WTC11 (cell line): Measurements from ENCODE around the gene SETSIP. TPM values are rescaled to one million over a fixed set of nuclear protein-coding genes. Genes with fewer than 3 reads are reported as not detected.

Experiments used
- ATAC-seq: fragments of 200-7000 bp; cut with Tn5 transposase; 2 replicates; pipeline ENCODE4 v1.10.0; 2021; ENCODE audit warnings: mild to moderate bottlenecking, moderate library complexity
- CTCF ChIA-PET: fragments of 300-600 bp; sonication (Branson Sonifier 250); formaldehyde crosslinking; loops from one replicate; lab custom pipeline; 2021; ENCODE audit warnings: antibody characterized with exemption; lab: Charles Lee
- POLR2A ChIA-PET: fragments of 350-600 bp; sonication (Branson Sonifier 250); formaldehyde crosslinking; loops from one replicate; lab custom pipeline; 2021; ENCODE audit warnings: antibody characterized with exemption; lab: Charles Lee
- DNase-seq: peaks from one replicate; pipeline ENCODE4 v3.0.0; 2021; ENCODE audit warnings: low spot score
- H3K27ac Mint-ChIP-seq: 2 replicates; pipeline ENCODE4 v1.8.0; 2021; ENCODE audit warnings: mixed read lengths
- H3K27me3 Mint-ChIP-seq: 2 replicates; pipeline ENCODE4 v1.8.0; 2021; ENCODE audit warnings: low read depth, mild to moderate bottlenecking, moderate library complexity, mixed read lengths
- H3K36me3 Mint-ChIP-seq: 2 replicates; pipeline ENCODE4 v1.8.0; 2021; ENCODE audit warnings: mixed read lengths
- H3K4me1 Mint-ChIP-seq: 2 replicates; pipeline ENCODE4 v1.8.0; 2022; ENCODE audit warnings: mixed read lengths
- H3K4me3 Mint-ChIP-seq: 2 replicates; pipeline ENCODE4 v1.8.0; 2021; ENCODE audit warnings: mild to moderate bottlenecking, moderate library complexity, mixed read lengths
- H3K9me3 Mint-ChIP-seq: 2 replicates; pipeline ENCODE4 v1.8.0; 2021; ENCODE audit warnings: mixed read lengths
- E2F4 ChIP-seq: sonication (generic); formaldehyde crosslinking; IDR thresholded peaks from 2 replicates; pipeline ENCODE4 v1.8.1; 2022; ENCODE audit warnings: low read depth, mild to moderate bottlenecking, moderate library complexity, missing genetic modification reagents, borderline replicate concordance
- ESRRA ChIP-seq: sonication (generic); formaldehyde crosslinking; IDR thresholded peaks from 2 replicates; pipeline ENCODE4 v1.8.1; 2022; ENCODE audit warnings: mild to moderate bottlenecking, missing genetic modification reagents, borderline replicate concordance
- FOXJ3 ChIP-seq: sonication (generic); formaldehyde crosslinking; IDR thresholded peaks from 2 replicates; pipeline ENCODE4 v1.9.0; 2021; ENCODE audit warnings: missing genetic modification reagents, mild to moderate bottlenecking, borderline replicate concordance
- GRHL2 ChIP-seq: fragments of 250-450 bp; sonication (Bioruptor Pico); IDR thresholded peaks from 2 replicates; pipeline ENCODE4 v1.8.0; 2022; ENCODE audit warnings: mild to moderate bottlenecking, moderate library complexity; ENCODE audit not compliant: insufficient replicate concordance, severe bottlenecking
- JUN ChIP-seq: sonication (generic); formaldehyde crosslinking; IDR thresholded peaks from 2 replicates; pipeline ENCODE4 v1.8.0; 2023; ENCODE audit warnings: mild to moderate bottlenecking, missing genetic modification reagents
- PRRX2 ChIP-seq: fragments of 250-450 bp; sonication (Bioruptor Pico); IDR thresholded peaks from 2 replicates; pipeline ENCODE4 v1.8.0; 2021; ENCODE audit warnings: mild to moderate bottlenecking
- RORB ChIP-seq: fragments of 250-450 bp; sonication (Bioruptor Pico); IDR thresholded peaks from 2 replicates; pipeline ENCODE4 v1.9.0; 2021; ENCODE audit warnings: mild to moderate bottlenecking
- SMAD3 ChIP-seq: sonication (generic); formaldehyde crosslinking; IDR thresholded peaks from 2 replicates; pipeline ENCODE4 v1.8.0; 2022; ENCODE audit warnings: missing genetic modification reagents, mild to moderate bottlenecking, borderline replicate concordance
- TCF7 ChIP-seq: sonication (generic); formaldehyde crosslinking; IDR thresholded peaks from 2 replicates; pipeline ENCODE4 v1.8.0; 2022; ENCODE audit warnings: mild to moderate bottlenecking, low read depth, missing genetic modification reagents, moderate library complexity
- ZNF281 ChIP-seq: sonication (generic); formaldehyde crosslinking; IDR thresholded peaks from 2 replicates; pipeline ENCODE4 v1.8.0; 2023; ENCODE audit warnings: mild to moderate bottlenecking, missing genetic modification reagents
- ZNF396 ChIP-seq: fragments of 250-450 bp; sonication (Bioruptor Pico); IDR thresholded peaks from 2 replicates; pipeline ENCODE4 v1.8.0; 2021; ENCODE audit warnings: mild to moderate bottlenecking, moderate library complexity, borderline replicate concordance
- ZNF416 ChIP-seq: fragments of 250-450 bp; sonication (Bioruptor Pico); IDR thresholded peaks from 2 replicates; pipeline ENCODE4 v1.9.0; 2021; ENCODE audit warnings: mild to moderate bottlenecking, inconsistent platforms
- ZNF423 ChIP-seq: fragments of 250-450 bp; sonication (Bioruptor Pico); IDR thresholded peaks from 2 replicates; pipeline ENCODE4 v2.1.2; 2022; ENCODE audit warnings: mild to moderate bottlenecking, moderate library complexity
- total RNA-seq: library from RNA; stranded (reverse); gene quantifications from 3 replicates; pipeline ENCODE4 v1.2.3, GENCODE V29; 2021
- TF ChIP-seq, protein P1 (sequence below): fragments of 200-600 bp; IDR thresholded peaks from 2 replicates; pipeline ENCODE4 v1.8.0; 2022; ENCODE audit warnings: antibody characterized with exemption
- TF ChIP-seq, protein P2 (sequence below): sonication (generic); formaldehyde crosslinking; IDR thresholded peaks from 2 replicates; pipeline ENCODE4 v1.8.0; 2023; ENCODE audit warnings: missing genetic modification reagents, mild to moderate bottlenecking, borderline replicate concordance
- TF ChIP-seq, protein P3 (sequence below): sonication (generic); formaldehyde crosslinking; IDR thresholded peaks from 2 replicates; pipeline ENCODE4 v1.8.1; 2023; ENCODE audit warnings: mild to moderate bottlenecking, missing genetic modification reagents, moderate library complexity
- TF ChIP-seq, protein P4 (sequence below): fragments of 250-450 bp; sonication (Bioruptor Pico); IDR thresholded peaks from 2 replicates; pipeline ENCODE4 v1.9.0; 2021; ENCODE audit warnings: mild to moderate bottlenecking, borderline replicate concordance

The SETSIP gene
- total RNA-seq, 1 experiment from 2014 or later = not detected

- peaks cover 27% of the 10 kb centered on the region for H3K27me3 Mint-ChIP-seq
- H3K4me3 Mint-ChIP-seq = no peak overlapping the region
- DNase-seq (no peak), ATAC-seq (no peak)
- TF ChIP-seq FOXJ3 = no peak
- TF ChIP-seq ZNF396 (CRISPR knock-in tag) = no peak
- CTCF ChIA-PET = interaction anchor here (1.2 kb wide), 1 partner anchor 16 kb away, joined by 4 read pairs; no protein-coding TSS in a partner anchor
- H3K27ac Mint-ChIP-seq = no peak overlapping the region
- peaks cover 11% of the 10 kb centered on the region for H3K4me1 Mint-ChIP-seq
- peaks cover 7% of the 10 kb centered on the region for H3K36me3 Mint-ChIP-seq
- 0 out of 2 replicates have a peak, but pooled peaks cover 7% of the 10 kb centered on the region for H3K9me3 Mint-ChIP-seq
- POLR2A ChIA-PET = interaction anchor here (0.5 kb wide), 1 partner anchor 411 kb away, joined by 5 read pairs; no protein-coding TSS in a partner anchor
These were observed 43.7 kb downstream of the SETSIP start for GRCh38 chr1:92031281-92032110.

DNA sequence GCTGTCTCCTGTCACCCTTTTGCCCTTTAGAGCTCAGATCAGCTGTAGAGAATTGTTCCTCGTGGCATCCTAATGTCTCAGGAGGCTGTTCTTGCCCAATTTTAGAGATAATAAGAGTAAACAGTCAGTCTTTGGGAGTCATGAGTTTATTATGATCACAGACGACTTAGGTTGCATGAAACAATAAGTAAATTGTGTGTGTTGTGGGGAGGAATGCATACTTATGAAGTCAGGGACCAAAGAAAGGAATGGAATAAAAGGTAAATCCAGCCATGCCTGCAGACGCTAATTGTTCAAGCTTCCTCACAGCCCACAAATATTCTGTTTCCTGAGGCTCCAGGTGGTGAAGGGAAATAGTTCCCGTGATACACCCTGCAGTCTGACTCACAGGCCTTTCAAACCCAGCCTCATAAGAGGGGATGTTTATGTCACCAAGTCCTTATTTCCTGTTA, 44.5 kb downstream of the SETSIP start:
- Mint-ChIP-seq H3K4me1 (peaks cover 11% of the 10 kb centered on the region), H3K27ac (no peak overlapping the region), H3K27me3 (peaks cover 27% of the 10 kb centered on the region), H3K4me3 (peak overlapping the region; percentile 67), H3K36me3 (peaks cover 7% of the 10 kb centered on the region), H3K9me3 (0 out of 2 replicates have a peak, but pooled peaks cover 7% of the 10 kb centered on the region)
- ChIA-PET CTCF (interaction anchor here (1.2 kb wide), 1 partner anchor 16 kb away, joined by 4 read pairs; no protein-coding TSS in a partner anchor), POLR2A (interaction anchor here (0.5 to 0.7 kb wide), 2 partner anchors 51 to 410 kb away, joined by 3 to 5 read pairs; no protein-coding TSS in a partner anchor)
- no peak for ATAC-seq
- no peak for DNase-seq
- no peak for TF ChIP-seq RORB (CRISPR knock-in tag)
- TF ChIP-seq ZNF423 (CRISPR knock-in tag) = no peak
- TF ChIP-seq, protein P1, sequence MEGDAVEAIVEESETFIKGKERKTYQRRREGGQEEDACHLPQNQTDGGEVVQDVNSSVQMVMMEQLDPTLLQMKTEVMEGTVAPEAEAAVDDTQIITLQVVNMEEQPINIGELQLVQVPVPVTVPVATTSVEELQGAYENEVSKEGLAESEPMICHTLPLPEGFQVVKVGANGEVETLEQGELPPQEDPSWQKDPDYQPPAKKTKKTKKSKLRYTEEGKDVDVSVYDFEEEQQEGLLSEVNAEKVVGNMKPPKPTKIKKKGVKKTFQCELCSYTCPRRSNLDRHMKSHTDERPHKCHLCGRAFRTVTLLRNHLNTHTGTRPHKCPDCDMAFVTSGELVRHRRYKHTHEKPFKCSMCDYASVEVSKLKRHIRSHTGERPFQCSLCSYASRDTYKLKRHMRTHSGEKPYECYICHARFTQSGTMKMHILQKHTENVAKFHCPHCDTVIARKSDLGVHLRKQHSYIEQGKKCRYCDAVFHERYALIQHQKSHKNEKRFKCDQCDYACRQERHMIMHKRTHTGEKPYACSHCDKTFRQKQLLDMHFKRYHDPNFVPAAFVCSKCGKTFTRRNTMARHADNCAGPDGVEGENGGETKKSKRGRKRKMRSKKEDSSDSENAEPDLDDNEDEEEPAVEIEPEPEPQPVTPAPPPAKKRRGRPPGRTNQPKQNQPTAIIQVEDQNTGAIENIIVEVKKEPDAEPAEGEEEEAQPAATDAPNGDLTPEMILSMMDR = no peak
- TF ChIP-seq SMAD3 (CRISPR knock-in tag) = no peak
- TF ChIP-seq TCF7 = no peak
- TF ChIP-seq, protein P2, sequence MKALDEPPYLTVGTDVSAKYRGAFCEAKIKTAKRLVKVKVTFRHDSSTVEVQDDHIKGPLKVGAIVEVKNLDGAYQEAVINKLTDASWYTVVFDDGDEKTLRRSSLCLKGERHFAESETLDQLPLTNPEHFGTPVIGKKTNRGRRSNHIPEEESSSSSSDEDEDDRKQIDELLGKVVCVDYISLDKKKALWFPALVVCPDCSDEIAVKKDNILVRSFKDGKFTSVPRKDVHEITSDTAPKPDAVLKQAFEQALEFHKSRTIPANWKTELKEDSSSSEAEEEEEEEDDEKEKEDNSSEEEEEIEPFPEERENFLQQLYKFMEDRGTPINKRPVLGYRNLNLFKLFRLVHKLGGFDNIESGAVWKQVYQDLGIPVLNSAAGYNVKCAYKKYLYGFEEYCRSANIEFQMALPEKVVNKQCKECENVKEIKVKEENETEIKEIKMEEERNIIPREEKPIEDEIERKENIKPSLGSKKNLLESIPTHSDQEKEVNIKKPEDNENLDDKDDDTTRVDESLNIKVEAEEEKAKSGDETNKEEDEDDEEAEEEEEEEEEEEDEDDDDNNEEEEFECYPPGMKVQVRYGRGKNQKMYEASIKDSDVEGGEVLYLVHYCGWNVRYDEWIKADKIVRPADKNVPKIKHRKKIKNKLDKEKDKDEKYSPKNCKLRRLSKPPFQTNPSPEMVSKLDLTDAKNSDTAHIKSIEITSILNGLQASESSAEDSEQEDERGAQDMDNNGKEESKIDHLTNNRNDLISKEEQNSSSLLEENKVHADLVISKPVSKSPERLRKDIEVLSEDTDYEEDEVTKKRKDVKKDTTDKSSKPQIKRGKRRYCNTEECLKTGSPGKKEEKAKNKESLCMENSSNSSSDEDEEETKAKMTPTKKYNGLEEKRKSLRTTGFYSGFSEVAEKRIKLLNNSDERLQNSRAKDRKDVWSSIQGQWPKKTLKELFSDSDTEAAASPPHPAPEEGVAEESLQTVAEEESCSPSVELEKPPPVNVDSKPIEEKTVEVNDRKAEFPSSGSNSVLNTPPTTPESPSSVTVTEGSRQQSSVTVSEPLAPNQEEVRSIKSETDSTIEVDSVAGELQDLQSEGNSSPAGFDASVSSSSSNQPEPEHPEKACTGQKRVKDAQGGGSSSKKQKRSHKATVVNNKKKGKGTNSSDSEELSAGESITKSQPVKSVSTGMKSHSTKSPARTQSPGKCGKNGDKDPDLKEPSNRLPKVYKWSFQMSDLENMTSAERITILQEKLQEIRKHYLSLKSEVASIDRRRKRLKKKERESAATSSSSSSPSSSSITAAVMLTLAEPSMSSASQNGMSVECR (CRISPR knock-in tag) = no peak
- TF ChIP-seq ESRRA = no peak
- no peak for TF ChIP-seq ZNF281 (CRISPR knock-in tag)
- TF ChIP-seq E2F4 = no peak
- TF ChIP-seq JUN = no peak
- TF ChIP-seq, protein P3, sequence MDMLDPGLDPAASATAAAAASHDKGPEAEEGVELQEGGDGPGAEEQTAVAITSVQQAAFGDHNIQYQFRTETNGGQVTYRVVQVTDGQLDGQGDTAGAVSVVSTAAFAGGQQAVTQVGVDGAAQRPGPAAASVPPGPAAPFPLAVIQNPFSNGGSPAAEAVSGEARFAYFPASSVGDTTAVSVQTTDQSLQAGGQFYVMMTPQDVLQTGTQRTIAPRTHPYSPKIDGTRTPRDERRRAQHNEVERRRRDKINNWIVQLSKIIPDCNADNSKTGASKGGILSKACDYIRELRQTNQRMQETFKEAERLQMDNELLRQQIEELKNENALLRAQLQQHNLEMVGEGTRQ (CRISPR knock-in tag) = no peak
- no peak for TF ChIP-seq ZNF416 (CRISPR knock-in tag)
- TF ChIP-seq, protein P4, sequence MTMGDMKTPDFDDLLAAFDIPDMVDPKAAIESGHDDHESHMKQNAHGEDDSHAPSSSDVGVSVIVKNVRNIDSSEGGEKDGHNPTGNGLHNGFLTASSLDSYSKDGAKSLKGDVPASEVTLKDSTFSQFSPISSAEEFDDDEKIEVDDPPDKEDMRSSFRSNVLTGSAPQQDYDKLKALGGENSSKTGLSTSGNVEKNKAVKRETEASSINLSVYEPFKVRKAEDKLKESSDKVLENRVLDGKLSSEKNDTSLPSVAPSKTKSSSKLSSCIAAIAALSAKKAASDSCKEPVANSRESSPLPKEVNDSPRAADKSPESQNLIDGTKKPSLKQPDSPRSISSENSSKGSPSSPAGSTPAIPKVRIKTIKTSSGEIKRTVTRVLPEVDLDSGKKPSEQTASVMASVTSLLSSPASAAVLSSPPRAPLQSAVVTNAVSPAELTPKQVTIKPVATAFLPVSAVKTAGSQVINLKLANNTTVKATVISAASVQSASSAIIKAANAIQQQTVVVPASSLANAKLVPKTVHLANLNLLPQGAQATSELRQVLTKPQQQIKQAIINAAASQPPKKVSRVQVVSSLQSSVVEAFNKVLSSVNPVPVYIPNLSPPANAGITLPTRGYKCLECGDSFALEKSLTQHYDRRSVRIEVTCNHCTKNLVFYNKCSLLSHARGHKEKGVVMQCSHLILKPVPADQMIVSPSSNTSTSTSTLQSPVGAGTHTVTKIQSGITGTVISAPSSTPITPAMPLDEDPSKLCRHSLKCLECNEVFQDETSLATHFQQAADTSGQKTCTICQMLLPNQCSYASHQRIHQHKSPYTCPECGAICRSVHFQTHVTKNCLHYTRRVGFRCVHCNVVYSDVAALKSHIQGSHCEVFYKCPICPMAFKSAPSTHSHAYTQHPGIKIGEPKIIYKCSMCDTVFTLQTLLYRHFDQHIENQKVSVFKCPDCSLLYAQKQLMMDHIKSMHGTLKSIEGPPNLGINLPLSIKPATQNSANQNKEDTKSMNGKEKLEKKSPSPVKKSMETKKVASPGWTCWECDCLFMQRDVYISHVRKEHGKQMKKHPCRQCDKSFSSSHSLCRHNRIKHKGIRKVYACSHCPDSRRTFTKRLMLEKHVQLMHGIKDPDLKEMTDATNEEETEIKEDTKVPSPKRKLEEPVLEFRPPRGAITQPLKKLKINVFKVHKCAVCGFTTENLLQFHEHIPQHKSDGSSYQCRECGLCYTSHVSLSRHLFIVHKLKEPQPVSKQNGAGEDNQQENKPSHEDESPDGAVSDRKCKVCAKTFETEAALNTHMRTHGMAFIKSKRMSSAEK (CRISPR knock-in tag) = no peak
- no peak for TF ChIP-seq GRHL2 (CRISPR knock-in tag)
- no peak for TF ChIP-seq PRRX2
